GM19455 (cell line): ENCODE data around the gene MTM1.

Experiments used
- ATAC-seq: cut with Tn5 transposase; IDR thresholded peaks from one replicate; pipeline ENCODE4 v1.9.1; 2021; ENCODE audit not compliant: unreplicated experiment

Gene MTM1

GRCh38 chrX:150602296-150602695 is 33.9 kb downstream of the MTM1 start:
- no peak for ATAC-seq

DNA sequence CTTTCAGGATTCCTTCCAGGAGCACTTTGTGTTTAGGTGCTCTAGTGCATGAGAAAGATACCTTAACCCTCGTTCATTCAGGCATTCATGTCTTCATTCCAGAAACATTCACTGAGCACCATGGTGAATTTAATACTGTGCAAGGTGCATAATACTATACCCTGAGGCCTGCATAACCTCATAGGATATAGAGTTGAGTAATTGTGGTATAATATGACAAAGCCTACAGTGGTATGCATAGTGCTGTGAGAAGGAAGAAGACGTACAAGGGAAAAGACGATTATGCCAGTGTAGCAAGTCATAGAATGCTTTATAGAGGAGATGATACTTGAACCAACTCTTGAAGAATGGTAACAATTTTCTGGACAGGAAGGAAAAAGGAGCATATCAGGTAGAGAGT is 34.3 kb downstream of the MTM1 start:
- ATAC-seq, result no peak

DNA sequence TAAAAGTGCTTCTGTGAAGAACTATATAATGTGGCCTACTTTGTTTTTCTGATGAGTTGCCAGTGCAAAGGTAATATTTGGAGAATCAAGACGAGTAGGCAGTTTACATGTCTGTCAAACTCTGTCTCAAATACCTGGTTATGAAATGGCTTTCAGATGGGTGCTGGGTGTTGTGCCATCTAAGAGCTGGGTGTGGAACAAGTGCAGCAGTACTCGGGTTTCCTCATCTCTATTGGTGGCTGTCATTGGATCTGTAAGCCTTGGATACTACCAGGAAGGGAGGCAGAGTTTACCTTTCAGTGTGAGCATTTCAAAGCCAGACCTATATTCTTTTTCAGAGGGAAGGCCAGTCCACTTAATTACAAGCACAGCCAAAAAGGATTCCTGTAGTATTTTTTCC is 37.2 kb downstream of the MTM1 start:
- ATAC-seq, result no peak

DNA sequence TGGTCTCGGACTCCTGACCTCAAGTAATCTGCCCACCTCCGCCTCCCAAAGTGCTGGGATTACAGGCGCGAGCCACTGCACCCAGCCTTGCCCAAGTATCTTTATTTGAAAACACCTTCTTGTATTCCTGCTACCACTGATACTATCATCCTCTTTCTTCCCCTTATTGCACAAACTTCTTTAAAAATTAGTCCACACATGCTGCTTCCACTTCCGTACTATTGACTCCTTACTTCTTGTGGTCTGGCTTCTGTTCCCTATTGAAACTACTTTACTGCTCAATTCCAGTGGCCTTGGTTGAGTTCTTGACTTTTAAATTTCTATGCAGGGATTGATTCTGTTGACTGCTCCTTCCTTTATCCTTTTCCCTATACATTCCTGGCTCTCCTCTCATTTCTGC is 38.8 kb downstream of the MTM1 start:
- ATAC-seq, result no peak

- no peak for ATAC-seq
These were observed 41.6 kb downstream of the MTM1 start for GRCh38 chrX:150610043-150610442.

DNA sequence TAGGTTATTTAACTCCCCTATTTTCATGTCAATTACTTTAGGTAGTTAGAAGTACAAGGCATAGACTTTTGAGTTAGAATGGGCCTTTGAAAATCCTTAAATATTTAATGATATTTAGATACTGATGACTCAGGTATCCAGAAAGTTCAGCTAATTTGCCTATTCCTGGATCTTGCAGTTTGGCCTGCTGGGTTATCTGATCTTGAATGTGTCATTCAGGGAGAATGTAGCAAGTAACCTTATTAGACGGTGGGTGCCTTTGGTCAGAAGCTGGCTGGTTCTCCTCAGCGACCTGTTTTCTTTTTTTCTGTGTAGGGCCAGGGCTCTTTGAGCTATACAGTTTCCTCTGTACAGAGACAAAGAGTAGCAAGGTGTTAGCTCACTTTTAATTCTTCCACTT is 42.0 kb downstream of the MTM1 start:
- no peak for ATAC-seq

DNA sequence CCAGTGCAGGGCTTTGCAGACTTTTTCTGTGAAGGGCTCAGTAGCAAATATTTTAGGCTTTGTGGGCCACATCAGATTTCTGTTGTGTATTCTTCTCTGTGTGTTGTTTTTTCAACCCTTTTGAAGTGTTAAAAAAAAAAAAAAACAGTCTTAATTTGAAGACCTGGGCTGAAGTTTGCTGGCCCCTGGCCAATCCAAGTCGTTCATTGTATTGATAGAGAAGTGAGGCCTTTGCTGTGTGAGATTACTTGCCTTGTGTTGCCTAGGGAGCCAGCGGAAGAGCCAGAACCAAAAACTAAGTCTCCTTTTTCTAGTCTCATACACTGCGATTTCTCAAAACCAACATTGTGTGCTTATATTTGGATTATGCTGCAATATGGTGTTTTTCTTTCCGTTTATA is 46.9 kb downstream of the MTM1 start:
- no peak for ATAC-seq

- no peak for ATAC-seq
These were observed 47.9 kb downstream of the MTM1 start for GRCh38 chrX:150616179-150616862.

DNA sequence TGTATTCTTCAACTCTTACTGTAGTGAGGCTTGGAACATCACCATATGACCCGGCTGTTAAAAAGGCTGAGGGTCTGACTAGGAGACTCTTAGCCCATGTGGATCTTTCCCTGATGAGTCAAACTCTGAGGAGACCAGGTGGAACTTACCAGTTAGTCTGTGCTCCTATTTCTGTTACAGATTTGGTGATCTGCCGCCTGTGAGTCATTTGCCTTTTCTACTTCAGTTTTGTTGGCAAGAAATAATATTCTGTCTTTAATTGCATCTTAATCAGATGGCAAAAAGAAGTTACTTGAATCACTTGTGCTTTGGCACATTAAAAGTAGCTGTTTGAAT is 48.4 kb downstream of the MTM1 start:
- ATAC-seq, result no peak

GRCh38 chrX:150621652-150622051 is 53.2 kb downstream of the MTM1 start:
- ATAC-seq, result no peak

DNA sequence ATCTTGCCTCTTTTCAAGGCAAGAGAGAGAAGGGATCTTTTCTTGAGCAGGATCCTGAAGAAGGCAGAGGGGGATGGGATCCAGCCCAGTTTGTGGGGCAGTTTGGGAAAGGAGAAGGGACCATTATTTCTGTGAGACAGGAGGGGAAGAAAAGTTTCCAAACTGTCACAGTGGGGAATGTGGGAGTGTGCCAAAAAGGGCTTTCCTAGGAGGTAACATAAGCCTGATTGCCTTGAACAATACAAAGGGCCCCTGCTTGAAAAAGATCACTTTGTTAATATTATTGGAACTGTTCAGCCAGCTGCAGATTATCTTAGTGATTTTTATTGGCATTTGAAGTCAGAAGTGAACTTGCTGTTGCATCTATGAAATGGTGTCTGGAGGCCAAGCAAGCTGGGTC is 55.2 kb downstream of the MTM1 start:
- no peak for ATAC-seq

- ATAC-seq, result no peak
These were observed 56.7 kb downstream of the MTM1 start for GRCh38 chrX:150625097-150625496.

DNA sequence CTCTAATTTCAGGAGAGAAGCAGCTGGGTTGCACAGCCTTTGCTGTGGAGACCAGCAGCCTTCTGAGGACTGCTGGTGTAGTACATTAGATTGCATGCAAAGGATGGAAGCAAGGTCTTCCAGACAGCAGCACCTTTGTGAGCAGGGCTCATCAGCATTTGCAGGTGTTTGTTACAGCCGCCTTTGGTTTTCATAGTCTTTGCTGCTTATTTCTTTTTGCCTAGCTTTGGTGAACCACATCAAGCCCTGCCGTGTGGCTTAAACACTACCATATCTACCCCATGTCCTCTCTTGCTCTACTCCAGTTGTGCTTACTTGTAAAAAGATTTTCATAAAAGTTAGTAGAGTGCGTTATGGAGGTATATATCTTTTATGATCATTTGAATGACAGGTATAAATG is 57.5 kb downstream of the MTM1 start:
- ATAC-seq, result no peak

DNA sequence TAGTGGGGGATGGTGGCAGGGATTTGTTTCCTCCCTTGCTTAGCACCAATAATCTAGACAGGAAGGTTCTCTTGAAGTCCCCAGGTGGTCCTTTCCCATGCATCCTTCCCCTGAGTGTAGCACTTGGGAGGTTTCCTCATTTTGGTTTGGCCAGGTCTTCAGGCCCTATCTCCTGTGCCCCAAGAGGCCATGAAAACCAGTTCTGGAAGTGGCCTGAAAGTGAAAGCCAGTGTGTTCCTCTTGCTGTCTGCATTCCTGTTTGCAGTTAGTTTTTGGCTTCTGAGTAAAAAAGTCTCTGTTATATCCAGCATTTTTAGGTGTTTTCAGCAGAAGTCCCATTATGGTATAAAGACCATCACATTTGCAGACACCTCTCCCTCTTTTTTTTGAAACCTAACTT is 59.5 kb downstream of the MTM1 start:
- no peak for ATAC-seq

DNA sequence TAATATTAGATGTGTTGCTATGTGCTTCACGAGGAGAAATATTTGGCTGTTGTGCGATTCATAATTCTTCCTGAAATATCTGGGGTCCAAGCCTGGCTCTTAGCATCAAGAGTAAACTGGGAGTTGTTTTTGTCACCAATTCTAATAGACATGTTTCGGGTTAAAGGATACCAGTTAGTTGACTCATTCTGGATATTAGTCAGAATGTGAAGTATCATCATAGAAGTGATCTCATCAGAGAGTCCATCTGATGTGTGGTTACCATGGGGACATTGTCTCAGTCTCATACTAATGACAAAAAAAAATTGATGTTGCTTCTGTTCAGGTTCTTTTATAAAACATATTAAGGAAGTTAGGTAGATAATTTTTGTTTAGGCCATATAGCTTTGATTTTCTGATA is 67.5 kb downstream of the MTM1 start:
- peak; percentile 79 for ATAC-seq

GRCh38 chrX:150642423-150642822 is 74.0 kb downstream of the MTM1 start:
- ATAC-seq, result no peak

DNA sequence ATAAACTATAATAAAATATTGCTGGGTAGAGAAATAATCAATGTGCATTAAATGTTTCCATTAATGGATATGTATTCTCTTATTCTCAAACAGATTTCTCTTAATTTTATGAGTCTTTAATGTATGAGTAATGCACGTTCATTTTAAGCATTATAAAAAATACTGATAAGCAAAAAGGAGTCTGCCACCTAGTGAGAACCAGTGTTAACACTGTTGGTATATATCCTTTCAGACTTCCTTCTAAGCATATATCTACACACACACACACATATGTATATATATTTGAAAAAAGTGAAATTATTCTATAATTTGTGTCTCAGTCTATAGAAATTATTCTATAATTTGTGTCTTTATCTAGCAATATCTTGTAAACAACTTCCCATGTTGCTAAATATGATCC is 74.8 kb downstream of the MTM1 start:
- no peak for ATAC-seq

GRCh38 chrX:150643958-150644357 is 75.5 kb downstream of the MTM1 start:
- no peak for ATAC-seq

DNA sequence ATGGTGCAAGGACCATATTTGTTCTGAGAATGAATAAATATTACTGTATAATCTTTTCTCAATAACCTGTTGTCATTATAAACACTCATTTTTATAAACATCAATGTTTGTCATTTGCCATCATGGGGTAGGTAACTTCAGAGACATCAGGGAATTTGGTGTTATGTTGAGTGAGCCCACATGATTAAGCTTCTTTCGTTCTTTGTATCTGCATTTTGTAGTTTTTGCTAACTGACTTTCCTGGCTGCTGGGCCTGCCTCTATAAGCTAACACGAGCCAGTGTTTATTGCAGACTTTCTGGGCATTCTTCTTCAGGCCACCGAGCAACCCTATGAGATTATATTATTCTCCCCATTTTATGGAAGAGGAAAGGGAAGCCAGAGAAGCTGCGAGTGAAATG is 76.0 kb downstream of the MTM1 start:
- no peak for ATAC-seq

DNA sequence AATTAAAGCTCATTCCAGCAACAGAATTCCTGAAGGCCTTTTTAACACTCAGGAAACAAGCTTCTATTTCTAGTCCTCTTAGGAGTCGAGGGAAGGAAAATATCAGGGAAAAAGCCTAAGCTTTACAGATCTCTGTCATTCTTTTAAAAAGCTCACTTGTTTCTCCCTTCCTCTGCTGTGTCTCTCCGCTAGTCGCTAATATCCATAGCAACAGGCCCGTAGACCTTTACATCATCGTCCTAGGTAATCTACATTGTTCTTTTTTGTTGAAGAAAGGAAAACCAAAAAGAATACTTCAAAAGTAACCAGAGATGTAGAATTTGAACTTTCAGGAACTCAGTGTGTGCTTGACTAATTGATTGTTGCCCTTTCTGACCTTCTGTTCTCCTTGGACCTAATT is 78.9 kb downstream of the MTM1 start:
- no peak for ATAC-seq

- no peak for ATAC-seq
These were observed 80.0 kb downstream of the MTM1 start for GRCh38 chrX:150648296-150648940.

DNA sequence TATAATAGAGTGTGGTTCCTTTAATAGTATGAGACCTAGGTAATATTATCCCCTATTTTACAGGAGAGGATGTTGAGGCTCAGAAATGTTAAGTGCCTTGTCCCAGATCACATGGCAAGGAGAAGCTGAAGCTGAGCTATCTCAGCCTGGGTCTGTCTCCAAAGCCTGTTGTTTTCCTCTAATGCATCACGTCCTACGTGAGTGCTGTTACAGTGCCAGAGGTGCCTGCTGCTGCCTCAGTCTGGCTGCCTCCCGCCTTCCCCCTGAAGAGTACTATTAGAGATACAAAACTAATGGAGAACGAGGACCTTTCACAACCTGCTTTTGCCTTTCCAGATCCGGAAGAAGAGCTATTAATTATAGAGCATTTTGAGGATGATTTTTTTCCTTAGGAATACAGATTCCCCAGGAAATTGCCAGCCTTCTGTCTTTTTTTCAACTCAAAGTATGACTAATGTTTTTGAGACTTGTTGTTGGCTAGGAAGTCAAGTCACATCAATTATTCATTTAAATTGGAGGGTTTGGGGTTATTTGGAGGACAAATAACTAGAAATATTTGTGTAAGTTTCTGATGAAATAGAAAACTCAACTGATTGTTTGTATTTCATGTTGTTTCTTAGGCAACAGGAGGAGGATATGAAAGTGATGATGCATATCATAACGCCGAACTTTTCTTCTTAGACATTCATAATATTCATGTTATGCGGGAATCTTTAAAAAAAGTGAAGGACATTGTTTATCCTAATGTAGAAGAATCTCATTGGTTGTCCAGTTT is 80.9 kb downstream of the MTM1 start:
- ATAC-seq, result no peak
